Esophagus muscularis mucosa (tissue), 4 donors: Measurements from ENCODE around the gene DOCK4.

ENCODE experiments used
- CTCF ChIP-seq, 3 experiments: fragments of 200-600 bp in 2 of 3; fragments of 450-650 bp in 1 of 3; sonication (generic) in 2 of 3; IDR thresholded peaks; one replicate each; pipeline ENCODE4 v1.5.1; 2017 to 2019; ENCODE audit warnings: antibody characterized with exemption in 3 of 3, mild to moderate bottlenecking in 2 of 3, moderate library complexity in 1 of 3
- EP300 ChIP-seq: sonication (generic); formaldehyde crosslinking; IDR thresholded peaks from one replicate; pipeline ENCODE4 v1.6.1; 2017; ENCODE audit warnings: antibody characterized with exemption
- POLR2AphosphoS5 ChIP-seq, 2 donors: sonication (generic); formaldehyde crosslinking; IDR thresholded peaks; one replicate each; pipeline ENCODE4 v1.6.1; 2017; ENCODE audit warnings: antibody characterized with exemption in 2 of 2

DNA sequence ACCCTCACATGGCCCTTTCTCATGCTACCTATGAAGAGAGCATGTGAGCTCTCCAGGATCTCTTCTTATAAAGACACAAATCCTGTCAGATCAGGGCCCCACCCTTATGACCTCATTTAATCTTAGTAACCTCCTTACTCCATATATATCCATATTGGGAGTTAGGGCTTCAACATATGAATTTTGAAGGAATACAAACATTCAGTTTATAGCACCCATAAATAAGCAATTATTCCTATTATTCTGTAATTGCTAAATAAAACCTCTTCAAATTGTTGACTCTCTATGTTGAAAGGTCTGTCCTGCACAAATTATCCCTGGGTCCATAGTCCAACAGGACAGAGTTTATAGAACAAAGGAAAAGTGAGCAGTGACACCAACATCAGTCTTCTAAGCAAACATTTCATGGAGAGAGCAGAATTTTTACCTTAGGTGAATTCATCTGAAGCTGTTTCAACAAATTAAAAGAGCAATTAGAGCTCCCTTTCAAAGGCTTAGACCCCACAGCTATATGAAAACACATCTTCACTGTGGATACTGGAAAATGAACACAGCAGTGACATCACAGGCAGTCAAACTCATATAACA is 12.2 kb downstream of the DOCK4 start:
- TF ChIP-seq CTCF (IDR thresholded peaks at IDR 0.05): no peak
- no peak for TF ChIP-seq POLR2AphosphoS5 (IDR thresholded peaks at IDR 0.05)
- TF ChIP-seq EP300: no peak
